Stimulated activated CD4-positive, alpha-beta T cell treated with anti-CD3 and anti-CD28 coated beads, Interleukin-4, amount 100 ng/mL, for 24 hours (primary cell): ENCODE results near the gene ANKH.
"Not testable (repeated sequence)": the region's sequence is repeated elsewhere in the genome, so short reads cannot be mapped to it uniquely, and the experiment has no call there.

ENCODE experiments used
- DNase-seq: peaks from one replicate; pipeline ENCODE4 v3.0.0-alpha.2; 2020

The ANKH gene

DNA sequence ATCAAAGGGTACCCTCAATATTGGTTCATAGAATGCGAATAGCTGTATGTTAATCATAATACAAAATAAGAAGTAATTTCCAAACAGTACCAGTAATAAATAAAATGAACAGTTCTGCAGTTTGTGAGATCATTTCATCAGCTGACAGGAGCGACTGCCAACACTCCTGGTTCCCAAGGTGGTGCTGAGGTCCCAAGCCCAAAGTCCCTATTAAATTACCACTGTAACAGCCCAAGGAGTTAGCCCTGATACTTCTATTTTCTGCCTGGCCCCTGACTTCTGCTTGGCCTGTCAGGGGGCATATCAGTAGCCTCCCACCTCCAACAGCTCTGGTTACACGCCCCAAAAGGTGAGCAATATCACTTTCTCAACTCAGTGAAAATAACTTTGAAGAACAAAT lies 47.1 kb downstream of the ANKH start:
- no peak for DNase-seq

DNA sequence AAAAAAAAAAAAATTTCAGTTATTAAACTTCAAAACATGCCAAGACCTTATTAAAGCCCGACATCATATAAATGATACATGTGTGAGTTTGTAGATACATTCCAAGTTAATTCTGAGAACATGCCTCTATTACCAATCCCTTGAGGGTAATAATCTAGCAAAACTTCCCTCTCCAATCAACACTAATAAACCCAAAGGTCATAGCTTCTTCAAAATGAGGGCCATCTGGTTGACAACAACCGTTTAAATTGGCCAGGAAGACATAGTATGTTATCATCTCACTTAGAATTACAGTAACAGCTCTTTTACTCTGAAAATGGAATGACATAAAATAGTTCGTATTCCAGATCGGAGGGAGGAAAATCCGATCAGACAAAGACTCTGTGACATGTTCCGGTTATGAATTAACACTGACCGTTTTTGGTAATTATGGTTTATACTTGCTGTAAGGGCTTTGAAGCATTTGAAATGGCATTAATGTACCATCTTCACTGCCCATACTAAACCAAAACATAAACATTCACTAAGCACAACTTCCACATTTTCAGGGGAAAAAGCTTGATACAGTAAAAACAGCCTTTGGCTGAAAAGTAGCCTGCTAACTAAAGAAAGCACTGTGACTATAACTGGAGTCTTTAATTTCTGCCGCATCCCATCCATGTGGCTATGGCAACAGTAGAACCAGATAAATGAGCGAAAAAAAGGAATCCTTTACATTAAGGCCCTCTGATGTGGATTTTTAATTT lies 50.3 kb downstream of the ANKH start:
- no peak for DNase-seq

DNA sequence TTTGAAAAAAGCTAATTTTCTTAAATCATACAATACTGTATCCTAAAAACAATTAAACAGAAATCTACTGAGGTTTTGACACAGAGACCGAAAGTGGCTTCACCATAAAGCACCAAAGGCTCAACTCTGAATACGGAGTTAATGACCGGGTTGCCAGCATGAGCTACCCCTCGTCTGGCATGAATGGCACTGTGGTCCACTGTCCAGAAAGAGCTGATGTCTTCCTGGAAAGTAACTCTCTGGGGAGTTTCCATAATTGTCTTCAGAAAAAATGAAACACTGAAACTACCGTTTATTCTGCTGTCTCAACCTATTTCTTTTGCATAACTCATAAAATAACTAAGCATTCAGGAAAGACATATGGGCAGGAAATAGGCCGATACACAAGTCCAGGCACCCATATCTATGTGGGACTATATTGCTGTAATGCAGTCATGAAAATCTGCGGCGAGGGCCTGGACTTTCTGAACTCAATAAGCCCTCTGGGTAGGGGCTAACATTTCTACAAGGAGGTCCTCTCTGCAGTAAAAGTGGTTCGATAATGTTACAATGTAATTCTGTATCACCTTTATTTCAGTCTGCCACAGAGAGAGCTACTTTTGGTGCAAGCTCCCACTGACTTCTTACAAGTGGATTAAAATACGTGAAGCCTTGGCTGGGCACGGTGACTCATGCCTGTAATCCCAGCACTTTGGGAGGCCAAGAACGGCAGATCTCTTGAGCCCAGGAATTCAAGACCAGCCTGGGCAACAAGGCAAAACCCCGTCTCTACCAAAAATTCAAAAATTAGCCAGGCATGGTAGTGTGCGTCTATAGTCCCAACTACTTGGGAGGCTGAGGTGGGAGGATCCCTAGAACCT lies 52.4 kb downstream of the ANKH start:
- DNase-seq: no peak

DNA sequence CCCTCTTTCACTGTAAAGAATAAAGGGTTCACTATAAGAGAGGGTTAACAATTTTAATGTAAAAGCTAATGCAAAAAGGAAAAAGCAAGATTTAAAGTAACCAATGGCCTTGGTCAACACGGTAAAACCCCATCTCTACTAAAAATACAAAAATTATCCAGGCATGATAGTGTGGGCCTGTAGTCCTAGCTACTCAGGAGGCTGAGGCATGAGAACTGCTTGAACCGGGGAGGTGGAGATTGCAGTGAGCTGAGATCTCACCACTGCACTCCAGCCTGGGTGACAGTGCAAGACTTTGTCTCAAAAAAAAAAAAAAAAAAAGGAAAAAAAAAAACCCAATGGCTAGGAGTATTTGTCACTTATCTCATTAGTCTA lies 53.8 kb downstream of the ANKH start:
- DNase-seq: not testable (repeated sequence)

DNA sequence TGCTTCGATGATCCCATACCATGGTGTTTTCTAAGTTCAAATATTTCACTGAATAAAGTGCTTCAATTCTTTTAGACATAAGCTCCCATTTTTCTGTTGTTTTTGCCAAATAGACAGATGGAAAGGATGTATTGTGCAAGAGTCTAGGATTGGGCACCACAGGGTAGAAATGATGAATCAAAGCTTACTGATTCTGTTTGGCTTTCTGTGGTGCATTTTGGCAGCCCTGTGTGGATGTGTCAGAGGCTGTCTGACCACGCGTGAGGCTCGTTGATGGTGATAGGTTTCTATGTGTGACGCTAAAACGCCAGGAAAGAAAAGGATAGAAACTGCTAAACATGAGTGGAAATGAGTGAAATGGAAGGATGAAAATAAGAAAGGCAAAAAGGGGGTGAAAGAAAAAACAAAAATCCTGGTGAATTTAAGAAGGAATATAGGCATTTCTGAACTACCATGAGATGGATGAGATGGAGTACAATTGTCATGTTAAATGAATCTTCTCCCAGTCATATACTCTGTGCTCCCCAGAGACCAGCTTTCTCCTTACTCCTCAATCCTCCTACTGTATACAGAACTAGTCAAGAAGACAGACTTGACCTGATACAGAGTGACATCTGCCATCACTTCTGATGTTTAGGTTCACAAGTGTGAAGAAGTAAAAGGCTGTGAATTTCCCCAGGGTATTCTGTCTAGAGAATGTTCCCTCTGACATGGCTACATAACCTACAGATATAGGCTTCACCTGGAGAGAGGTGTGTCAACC lies 54.4 kb downstream of the ANKH start:
- peak; percentile 38 for DNase-seq

DNA sequence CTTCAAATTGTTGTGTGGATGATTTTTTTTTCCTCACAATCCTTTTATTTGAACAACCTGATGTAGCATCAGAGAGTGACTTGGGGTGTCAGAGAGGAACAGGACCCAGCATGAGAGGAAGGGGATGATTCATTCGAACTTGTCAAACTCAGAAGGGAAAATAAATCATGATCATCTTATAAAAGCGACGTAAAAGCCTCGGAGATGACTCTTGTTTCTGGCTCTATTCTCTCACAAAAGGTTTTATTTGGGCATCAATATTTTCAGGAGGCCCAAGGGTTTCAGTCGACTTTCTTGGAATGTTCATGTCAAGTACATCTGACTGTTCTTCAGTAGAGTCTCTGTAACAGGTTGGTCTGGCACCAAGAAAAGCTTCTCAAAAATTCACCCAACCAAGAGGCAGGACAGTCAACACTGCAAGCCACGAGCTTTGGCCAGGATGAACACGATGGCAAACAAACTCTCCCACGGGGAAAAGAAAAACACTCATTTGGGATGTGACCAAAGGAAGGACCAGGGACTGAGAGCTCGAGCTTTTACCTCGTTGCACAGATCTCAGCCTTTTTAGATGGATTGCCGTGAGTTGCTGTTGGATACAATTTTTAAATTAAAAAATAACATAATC lies 55.1 kb downstream of the ANKH start:
- no peak for DNase-seq

DNA sequence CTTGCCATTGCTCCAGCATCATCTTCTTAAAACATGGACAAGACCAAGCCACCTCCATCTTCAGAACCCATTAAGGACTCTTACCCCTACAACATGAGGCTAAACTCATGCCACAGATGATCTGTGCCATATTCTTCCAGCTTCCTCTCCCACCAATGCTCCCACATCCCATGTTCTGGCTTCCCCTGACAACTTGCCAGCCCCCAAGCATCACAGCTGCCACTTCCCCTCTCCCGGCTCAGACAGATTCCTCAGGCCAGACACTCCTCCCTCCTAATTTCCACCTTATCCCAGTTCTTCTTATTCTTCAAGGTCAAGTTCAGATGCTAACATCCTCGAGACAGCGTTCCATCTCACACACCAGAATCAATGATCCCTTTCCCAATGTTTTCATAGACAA lies 57.8 kb downstream of the ANKH start:
- DNase-seq: no peak

DNA sequence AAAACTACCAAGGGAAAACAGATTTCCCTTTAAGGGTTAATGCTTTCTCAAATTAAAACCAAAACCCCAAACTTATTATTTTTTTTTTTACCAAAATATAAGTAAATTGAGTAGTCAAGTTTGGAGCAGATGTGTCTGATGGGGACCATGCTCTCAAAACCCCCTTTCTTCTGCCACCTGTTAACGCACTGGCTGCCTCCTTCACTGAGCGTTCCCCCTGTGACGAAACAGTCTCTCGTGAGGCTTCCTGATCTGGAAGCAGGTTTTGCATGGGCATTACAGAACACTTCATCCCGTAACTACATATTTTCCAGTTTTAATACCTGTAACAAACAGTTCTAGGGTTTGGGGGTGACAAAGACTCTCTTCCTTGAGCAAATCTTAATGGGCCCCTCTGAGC lies 59.4 kb downstream of the ANKH start:
- no peak for DNase-seq

DNA sequence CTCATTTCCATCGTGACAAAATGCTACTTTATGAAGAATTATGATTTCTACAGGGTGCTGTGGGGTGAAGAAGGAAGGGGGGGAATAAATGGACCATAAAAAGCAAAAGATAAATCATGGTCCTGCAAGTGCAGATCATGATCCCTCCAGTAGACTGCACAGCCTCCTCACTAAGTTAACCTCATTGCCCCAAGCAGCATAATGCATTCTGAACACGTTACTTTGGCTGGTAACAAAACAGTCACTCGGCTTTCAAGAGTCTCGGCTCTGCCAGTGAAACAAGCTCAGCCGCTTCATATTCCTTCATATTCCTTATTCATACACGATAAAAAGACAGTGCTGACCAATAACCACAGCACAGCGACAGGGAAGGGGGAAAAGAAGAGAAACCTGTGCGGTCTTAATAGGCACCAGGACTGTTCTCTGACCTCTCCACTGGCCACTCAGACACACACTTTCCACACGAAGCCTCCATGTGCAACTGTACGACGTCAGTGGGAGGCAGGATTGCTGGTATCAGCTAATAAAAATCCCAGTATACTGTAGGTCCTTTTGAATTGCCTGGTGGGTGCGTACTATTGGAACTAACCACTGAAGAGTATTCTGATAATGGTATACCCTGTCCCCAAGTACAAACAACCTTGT lies 60.5 kb downstream of the ANKH start:
- no peak for DNase-seq

DNA sequence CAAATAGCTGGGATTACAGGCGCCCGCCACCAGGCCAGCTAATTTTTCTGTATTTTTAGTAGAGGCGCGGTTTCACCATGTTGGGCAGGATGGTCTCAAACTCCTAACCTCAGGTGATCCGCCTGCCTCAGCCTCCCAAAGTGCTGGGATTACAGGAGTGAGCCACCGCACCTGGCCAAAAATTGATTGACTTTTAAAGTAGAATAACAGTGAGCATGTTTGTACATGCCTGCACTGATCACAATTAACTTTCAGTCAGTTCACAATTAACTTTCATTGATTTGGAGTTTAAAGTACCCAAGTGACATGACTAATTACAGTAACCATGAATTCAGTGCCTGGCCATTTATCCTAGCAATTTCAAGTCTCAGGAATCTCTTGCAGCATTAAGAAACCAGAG lies 61.3 kb downstream of the ANKH start:
- DNase-seq: no peak

DNA sequence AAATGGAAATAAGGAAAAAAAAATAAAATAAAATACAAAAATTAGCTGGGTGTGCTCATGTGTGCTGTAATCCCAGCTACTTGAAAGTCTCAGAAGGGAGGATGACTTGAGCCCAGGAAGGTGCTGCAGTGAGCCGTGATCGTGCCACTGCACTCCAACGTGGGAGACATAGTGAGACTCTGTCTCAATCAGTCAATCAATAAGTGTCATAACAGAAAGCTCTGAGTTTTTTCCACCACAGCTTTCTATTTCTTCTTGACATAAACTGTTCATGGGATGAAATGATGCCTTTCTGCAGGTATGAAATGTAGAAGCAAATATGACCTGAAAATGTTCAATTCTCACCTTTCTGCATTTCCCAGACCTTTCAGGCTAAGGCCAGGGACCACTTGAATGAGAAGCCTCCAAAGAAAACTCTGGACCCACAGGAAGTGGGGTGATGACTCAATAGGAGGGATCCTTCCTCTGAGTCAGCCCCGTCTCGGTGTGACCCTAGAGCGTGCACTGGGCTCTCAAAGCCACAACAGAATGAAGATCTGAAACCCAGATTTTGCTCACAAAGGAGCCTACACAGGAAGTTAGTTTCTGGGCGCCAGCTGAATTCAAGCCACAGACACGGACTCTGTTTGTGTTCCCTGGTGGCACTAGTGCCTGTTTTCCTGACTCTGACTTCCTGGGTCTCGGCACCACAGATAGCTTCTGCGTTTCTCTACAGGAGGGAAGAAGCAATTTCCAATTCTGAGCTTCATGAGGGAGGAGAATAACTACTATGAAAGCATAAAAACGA lies 62.0 kb downstream of the ANKH start:
- peak; percentile 83 for DNase-seq

DNA sequence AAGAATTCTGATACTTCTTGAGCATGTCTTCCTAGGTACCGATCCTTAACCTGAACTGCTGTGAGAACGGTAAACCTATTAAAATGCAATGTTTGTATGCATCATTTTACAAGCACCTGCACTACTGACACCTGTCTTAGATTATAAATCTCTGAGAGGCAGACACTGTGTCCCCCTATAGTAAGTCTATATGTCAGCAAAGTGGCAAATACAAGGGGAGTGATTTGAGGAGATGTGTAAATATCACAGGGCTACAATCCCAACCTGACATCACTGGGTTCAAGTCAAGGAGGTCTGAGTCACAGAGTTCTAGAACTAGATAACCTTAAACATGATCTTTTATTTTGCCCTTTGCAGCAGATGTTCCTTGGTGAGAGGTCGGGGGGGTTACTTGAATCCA lies 64.1 kb downstream of the ANKH start:
- DNase-seq: no peak

DNA sequence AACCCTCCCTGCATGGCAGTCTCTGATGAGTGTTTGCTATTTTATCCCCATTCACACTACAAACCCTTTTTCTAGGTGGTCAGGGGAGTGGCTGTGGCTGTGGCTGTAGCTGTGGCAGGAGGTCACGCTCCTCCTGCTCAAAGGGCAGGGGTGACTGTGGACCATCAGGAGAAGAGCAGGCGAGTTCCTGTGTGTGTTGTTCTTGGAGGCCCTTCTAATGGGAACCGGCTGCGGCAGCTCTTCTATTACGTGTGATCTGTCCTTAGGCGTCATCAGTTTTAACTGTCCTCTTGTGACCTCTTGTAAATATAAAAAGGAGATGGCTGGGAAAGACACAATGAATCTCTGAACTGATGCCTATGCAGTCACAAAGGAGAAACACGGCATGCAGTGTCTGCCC lies 65.1 kb downstream of the ANKH start:
- no peak for DNase-seq

DNA sequence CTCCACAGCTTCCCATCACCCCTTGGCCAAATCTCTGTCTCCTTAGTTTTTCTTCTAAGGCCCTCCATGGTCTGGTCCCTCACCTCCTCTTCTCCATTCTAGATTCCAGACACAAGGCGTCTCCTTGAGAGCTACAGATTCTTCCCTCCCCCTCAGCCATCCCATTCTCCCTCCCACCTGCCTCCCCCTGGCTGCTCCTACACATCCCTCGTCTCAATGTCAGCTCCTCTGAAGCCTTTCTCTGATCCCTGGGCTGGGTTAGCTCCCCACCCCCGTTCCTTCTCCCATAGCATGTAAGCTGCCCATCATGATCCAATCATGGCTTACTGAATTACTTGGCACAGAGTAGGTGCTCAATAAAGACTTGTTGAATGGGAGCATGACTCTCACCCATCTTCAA lies 69.0 kb downstream of the ANKH start:
- DNase-seq: no peak

DNA sequence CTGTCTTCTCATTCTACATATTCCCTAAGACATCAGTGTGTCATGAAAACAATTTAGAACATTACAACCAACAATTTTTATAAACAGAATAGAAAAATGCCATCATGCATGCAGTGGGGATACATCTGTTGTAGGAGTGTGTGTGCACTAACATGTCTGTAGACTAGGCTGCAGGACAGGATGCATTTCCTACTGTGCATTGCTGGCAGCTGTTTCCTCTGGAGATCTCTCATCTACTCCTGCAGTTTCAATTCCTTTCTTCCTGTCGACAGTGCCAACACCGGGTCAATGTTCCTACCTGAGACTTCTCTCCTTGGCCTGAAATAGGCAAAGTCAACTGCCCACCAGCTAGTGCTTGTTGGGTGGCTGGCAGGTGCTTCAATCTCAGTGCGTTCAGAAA lies 69.8 kb downstream of the ANKH start:
- no peak for DNase-seq

DNA sequence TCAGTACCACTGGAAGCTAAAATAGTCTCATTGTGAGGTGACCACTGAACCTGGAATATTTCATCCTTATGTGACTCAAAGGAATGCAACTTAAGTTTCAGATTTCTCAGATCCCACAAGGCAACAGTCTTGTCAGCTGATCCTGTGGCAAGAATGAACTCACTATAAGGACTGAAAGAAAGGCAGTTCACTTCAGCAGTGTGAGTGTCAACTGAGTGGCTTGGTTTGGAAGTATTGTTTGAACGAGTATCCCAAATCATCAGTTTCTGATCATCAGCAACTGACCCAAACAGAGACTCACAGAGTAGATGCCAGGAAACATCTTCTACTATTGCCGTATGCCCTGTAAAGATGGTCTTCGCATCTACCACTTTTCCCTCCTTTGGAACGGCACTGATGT lies 74.2 kb downstream of the ANKH start:
- not testable (repeated sequence) for DNase-seq

DNA sequence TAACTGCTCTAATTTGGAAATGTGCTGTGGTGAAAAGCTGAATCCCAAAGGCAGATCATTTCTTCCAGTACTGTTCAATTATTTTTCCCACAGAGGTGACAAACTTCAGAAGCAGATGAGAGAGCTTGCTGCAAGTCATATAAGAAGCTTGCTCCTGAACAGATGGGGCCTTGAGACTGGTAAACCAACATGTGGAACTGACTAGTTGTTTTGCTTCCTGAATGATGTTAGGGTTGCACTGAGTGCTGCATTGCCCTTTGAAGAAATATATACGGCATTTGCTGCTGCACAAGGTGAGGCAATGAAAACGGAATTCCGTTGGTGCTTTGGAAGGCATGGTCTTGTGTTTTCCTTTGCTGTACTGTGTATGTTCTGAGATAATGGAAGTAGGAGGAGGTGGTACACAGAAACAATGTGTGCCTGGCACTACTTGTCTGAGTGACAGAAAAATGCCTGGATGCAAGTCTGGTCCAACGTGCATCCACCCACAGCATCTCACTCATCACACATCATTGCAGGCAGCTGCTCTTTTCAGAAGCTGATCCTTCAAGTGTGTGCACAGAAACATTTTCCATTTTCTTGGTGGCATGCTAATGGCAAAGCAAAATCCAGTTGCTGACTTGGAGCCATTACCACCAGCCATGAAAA lies 76.9 kb downstream of the ANKH start:
- no peak for DNase-seq

DNA sequence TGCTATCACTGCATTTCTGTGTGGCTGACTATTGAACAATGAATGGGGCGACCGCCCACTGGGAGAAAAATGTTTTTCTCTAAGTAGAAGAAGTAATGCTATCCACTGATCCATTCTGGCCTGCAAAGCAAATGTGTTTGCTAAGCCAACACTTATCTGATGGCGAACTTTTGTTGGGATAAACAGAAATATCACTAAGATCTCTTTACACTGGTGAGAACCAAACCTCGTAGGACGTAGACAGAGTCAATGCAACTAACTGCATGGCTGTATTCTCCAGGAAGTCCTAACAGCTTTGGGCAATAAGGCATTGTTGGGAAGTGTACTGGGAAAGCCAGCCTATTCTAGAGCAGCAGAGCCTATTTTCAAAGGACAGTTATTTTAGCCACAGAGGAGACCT lies 77.7 kb downstream of the ANKH start:
- DNase-seq: no peak

DNA sequence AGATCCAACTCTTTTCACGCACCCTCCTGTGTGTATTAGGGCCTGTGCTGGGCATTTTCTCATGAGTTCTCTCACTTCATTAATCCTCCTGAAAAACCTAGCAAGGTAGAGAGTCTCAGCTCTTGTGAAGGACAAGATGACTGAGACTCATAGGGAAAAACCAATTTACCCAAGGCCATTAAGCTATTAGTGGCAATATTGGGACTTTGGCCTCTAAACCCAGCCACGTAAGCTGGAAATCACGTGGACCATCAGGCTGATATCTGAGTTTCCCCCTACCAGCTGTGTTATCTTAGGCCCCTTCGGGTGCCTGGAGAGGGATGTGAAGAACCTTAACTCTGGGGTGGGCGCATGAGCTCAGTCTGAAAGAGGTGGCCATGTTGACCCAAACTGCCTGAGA lies 80.7 kb downstream of the ANKH start:
- no peak for DNase-seq

DNA sequence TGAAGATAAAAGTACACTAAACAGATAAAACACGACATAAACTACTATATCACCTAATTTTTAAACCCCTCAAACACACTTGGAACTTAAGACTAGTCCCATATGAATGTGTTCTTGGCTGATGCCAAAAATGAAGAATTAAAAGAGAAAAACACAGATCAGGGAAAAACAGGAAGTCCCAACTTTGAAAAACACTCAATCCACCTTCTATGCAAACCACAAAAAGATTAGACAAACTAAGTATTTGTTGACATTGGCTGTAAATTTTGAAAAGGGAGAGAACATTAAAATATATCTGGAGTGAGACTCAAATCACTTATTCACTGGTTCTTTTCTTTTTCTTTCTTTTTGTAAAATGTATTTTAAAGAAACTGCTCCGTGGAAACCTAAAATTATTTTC lies 81.4 kb downstream of the ANKH start:
- no peak for DNase-seq

DNA sequence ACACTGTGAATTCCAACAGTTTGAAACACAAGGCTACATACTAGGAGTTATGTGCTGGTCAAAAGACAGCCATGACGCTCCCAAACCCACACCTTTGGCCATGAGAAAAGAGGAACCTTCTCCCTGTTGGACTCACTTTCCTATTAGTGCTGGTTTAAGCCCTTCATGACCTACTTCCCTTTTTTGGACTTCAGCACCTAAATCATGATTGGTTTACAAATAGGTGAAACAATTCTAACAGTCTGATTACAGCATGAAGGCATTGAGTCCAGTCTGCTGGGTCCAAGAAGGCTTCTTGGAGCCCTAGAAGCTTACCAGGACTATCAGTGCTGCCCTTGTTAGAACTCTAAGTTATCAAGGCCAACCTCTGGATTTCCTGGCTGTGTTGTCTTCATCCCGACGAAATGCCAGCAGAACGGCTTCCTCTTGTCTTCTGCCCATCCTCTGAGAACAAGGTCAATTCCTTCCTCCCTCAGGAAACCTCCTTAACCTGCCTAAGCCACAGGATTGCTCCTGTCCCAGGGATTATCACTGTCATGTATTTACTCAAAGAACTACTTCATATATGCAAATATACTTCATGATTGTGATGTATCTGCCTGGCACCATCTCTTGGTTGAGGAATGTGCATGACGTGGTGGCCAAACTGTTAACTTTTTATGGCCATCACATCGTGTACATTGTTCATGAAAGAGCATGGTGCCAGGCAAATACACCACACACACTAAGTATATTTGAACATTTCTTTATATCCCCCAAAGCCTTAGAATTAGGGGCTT lies 83.6 kb downstream of the ANKH start:
- no peak for DNase-seq
